Peyer's patch (tissue), 4 donors: Measurements from ENCODE around the gene PSD4.

Experiments used
- POLR2A ChIP-seq, 2 donors: fragments of 450-650 bp; IDR thresholded peaks; one replicate each; pipeline ENCODE4 v1.5.1; 2017; ENCODE audit warnings: antibody characterized with exemption in 2 of 2, mild to moderate bottlenecking in 2 of 2, moderate library complexity in 2 of 2
- TF ChIP-seq, protein P1 (sequence below), 6 experiments: fragments of 450-650 bp in 4 of 6; fragments of 200-600 bp in 2 of 6; sonication (generic) in 1 of 6; IDR thresholded peaks; one replicate each; pipeline ENCODE4 v1.5.1; 2017 to 2019; ENCODE audit warnings: antibody characterized with exemption in 6 of 6, mild to moderate bottlenecking in 3 of 6, moderate library complexity in 1 of 6

DNA sequence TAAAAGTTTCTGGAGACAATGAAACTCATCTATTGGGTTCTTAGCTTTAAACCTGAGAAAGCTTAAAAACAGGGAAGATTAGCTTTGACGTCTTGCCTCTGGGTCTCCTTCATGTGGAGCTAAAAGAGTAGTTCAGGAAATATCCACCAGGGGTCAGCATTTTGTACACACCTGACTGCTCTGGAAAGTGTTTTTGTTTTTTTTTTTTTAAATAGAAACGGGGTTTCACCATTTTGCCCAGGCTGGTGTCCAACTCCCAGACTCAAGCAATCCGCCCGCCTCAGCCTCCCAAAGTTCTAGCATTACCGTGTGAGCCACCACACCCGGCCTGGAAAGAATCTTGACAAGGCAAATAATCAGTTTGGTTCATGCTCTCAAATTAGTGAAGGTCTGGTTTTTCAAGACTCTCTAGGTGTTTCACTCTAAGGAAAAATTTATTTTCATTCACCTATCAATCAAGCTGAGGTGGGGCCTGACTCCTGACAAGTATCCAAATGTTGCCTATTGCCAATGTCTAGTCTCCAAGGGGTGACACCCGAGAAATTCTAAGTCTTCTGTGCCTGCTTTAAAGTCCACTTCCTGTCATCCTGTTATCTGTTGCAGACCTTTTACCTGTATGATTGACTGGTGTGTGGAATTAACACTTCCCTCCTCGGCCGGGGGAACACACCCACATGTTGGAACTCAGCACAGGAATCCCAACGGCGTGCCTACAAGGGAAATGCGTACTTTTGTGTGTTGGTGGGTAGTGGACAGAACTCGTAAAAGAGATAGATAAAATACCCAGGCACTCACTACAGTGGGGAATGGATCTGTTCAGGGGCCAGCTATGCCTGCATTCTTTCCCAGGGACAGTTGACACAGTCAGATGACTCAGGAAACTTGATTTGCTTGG, 35.1 kb upstream of the PSD4 start:
- no peak for TF ChIP-seq POLR2A (IDR thresholded peaks at IDR 0.05)
- TF ChIP-seq, protein P1, sequence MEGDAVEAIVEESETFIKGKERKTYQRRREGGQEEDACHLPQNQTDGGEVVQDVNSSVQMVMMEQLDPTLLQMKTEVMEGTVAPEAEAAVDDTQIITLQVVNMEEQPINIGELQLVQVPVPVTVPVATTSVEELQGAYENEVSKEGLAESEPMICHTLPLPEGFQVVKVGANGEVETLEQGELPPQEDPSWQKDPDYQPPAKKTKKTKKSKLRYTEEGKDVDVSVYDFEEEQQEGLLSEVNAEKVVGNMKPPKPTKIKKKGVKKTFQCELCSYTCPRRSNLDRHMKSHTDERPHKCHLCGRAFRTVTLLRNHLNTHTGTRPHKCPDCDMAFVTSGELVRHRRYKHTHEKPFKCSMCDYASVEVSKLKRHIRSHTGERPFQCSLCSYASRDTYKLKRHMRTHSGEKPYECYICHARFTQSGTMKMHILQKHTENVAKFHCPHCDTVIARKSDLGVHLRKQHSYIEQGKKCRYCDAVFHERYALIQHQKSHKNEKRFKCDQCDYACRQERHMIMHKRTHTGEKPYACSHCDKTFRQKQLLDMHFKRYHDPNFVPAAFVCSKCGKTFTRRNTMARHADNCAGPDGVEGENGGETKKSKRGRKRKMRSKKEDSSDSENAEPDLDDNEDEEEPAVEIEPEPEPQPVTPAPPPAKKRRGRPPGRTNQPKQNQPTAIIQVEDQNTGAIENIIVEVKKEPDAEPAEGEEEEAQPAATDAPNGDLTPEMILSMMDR (IDR thresholded peaks at IDR 0.05) = peak; percentile 70 to 88 (median 84)
